Stimulated activated naive CD8-positive, alpha-beta T cell treated with anti-CD3 and anti-CD28 coated beads, Interleukin-15, Interleukin-2, amounts not matched to agents 100 U/mL and 50 U/mL, for 24 hours (primary cell): ENCODE data around the gene DCD.
"Not testable (repeated sequence)": the region's sequence is repeated elsewhere in the genome, so short reads cannot be mapped to it uniquely, and the experiment has no call there.

Experiments
- ATAC-seq: fragments of 150-1000 bp; cut with Tn5 transposase; one replicate; pipeline ENCODE4 v1.10.0; 2021
- DNase-seq: peaks from one replicate; pipeline ENCODE4 v3.0.0; 2021

The DCD gene

GRCh38 chr12:54648265-54648664 lies at the start of gene DCD:
Gene DCD, minus strand, starts transcription at chr12:54648365. Its CDS starts 62 bp downstream, at chr12:54648303.
- no peak for ATAC-seq
- no peak for DNase-seq

- ATAC-seq (no peak), DNase-seq (no peak)
Measured at GRCh38 chr12:54697851-54698250, 49.7 kb upstream of the DCD start.

GRCh38 chr12:54692353-54692752 lies 44.2 kb upstream of the DCD start:
- ATAC-seq, result no peak
- DNase-seq, result no peak

- DNase-seq, result no peak
- no peak for ATAC-seq
Measured at GRCh38 chr12:54689984-54690383, 41.8 kb upstream of the DCD start.

GRCh38 chr12:54689034-54689372 lies 40.8 kb upstream of the DCD start:
- no peak for ATAC-seq
- DNase-seq, result no peak

- DNase-seq (no peak), ATAC-seq (no peak)
Measured at GRCh38 chr12:54688309-54689033, 40.3 kb upstream of the DCD start.

GRCh38 chr12:54684636-54685630 lies 36.8 kb upstream of the DCD start:
- DNase-seq (no peak), ATAC-seq (no peak)

GRCh38 chr12:54683398-54683797 lies 35.2 kb upstream of the DCD start:
- no peak for ATAC-seq
- DNase-seq, result no peak

- DNase-seq, result no peak
- ATAC-seq, result no peak
Measured at GRCh38 chr12:54682674-54683073, 34.5 kb upstream of the DCD start.

- peak; percentile 37 for DNase-seq
- peak; percentile 49 for ATAC-seq
Measured at GRCh38 chr12:54680374-54680773, 32.2 kb upstream of the DCD start.

- DNase-seq (no peak), ATAC-seq (no peak)
Measured at GRCh38 chr12:54678131-54678530, 30.0 kb upstream of the DCD start.

GRCh38 chr12:54667945-54668344 lies 19.8 kb upstream of the DCD start:
- no peak for ATAC-seq

GRCh38 chr12:54666008-54666407 lies 17.8 kb upstream of the DCD start:
- ATAC-seq (no peak), DNase-seq (no peak)

More at GRCh38 chr12:54667945-54668344, 19.8 kb upstream of the DCD start:
- no peak for DNase-seq

- DNase-seq, ATAC-seq: not testable (repeated sequence)
Measured at GRCh38 chr12:54665022-54665635, 17.0 kb upstream of the DCD start.

GRCh38 chr12:54663603-54664002 lies 15.4 kb upstream of the DCD start:
- DNase-seq (no peak), ATAC-seq (no peak)

GRCh38 chr12:54662026-54662425 lies 13.9 kb upstream of the DCD start:
- DNase-seq (no peak), ATAC-seq (no peak)

GRCh38 chr12:54661048-54661447 lies 12.9 kb upstream of the DCD start:
- DNase-seq (no peak), ATAC-seq (no peak)

- ATAC-seq, result no peak
- DNase-seq, result no peak
Measured at GRCh38 chr12:54660320-54660962, 12.3 kb upstream of the DCD start.

- DNase-seq (peak; percentile 65), ATAC-seq (peak; percentile 71)
Measured at GRCh38 chr12:54658306-54659264, 10.4 kb upstream of the DCD start.

GRCh38 chr12:54657105-54657607 lies 9.0 kb upstream of the DCD start:
- DNase-seq (no peak), ATAC-seq (no peak)

- ATAC-seq (no peak), DNase-seq (no peak)
Measured at GRCh38 chr12:54654926-54655325, 6.8 kb upstream of the DCD start.
